Peyer's patch (tissue), 4 donors: Measurements from ENCODE around the gene TRPM3. TPM values are rescaled to one million over a fixed set of nuclear protein-coding genes. Genes with fewer than 3 reads are reported as not detected.

ENCODE experiments used
- DNase-seq, 3 donors: peaks; one replicate each; pipeline ENCODE4 v3.0.0-alpha.2; 2017 to 2019
- H3K27ac ChIP-seq, 4 donors: fragments of 200-600 bp; sonication (generic); one replicate each; pipeline ENCODE4 v1.5.1; 2016 to 2019
- H3K27me3 ChIP-seq, 2 donors: fragments of 200-600 bp; sonication (generic); one replicate each; pipeline ENCODE4 v1.5.1; 2019
- H3K36me3 ChIP-seq, 3 donors: fragments of 200-600 bp; sonication (generic); one replicate each; pipeline ENCODE4 v1.5.1; 2016 to 2019
- H3K4me1 ChIP-seq, 4 donors: fragments of 200-600 bp; sonication (generic); one replicate each; pipeline ENCODE4 v1.5.1; 2016 to 2019
- H3K4me3 ChIP-seq, 4 donors: fragments of 200-600 bp; sonication (generic); 1 replicate in 3 of 4; 2 replicates in 1 of 4; pipeline ENCODE4 v1.5.1; 2016 to 2019; ENCODE audit warnings: mild to moderate bottlenecking in 1 of 4
- H3K9me3 ChIP-seq, 4 donors: fragments of 200-600 bp; sonication (generic); one replicate each; pipeline ENCODE4 v1.5.1; 2016 to 2019; ENCODE audit warnings: mild to moderate bottlenecking in 1 of 4
- POLR2A ChIP-seq, 2 donors: fragments of 450-650 bp; IDR thresholded peaks; one replicate each; pipeline ENCODE4 v1.5.1; 2017; ENCODE audit warnings: antibody characterized with exemption in 2 of 2, mild to moderate bottlenecking in 2 of 2, moderate library complexity in 2 of 2
- total RNA-seq, 4 donors: library from RNA; depleted of rRNA; stranded (reverse); fragments of >200 nt; gene quantifications; one replicate each; pipeline ENCODE4 v1.1.0, GENCODE V29; 2016
- TF ChIP-seq, protein P1 (sequence below), 6 experiments: fragments of 450-650 bp in 4 of 6; fragments of 200-600 bp in 2 of 6; sonication (generic) in 1 of 6; IDR thresholded peaks; one replicate each; pipeline ENCODE4 v1.5.1; 2017 to 2019; ENCODE audit warnings: antibody characterized with exemption in 6 of 6, mild to moderate bottlenecking in 3 of 6, moderate library complexity in 1 of 6

The TRPM3 gene
- total RNA-seq, 4 donors from 2014 or later = 0.28 to 0.80 TPM; not detected in 2

DNA sequence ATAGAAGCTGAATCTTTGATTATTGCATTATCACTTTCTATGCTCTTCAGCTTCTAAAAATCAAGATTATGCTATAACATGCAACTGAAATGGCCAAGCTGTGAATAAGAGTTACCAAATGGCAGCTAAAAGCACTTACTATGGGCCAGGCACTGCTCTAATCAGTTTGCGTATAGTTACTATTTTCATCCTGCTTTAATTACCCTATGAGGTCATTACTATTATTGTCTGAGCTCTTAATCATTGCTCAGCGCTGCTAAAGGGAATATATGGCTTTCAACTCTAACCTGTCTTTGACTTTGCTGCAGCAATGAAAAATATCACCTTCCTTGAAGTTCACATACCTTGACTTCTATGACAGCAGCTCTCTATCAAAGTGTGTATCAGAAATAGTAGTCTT, 210.8 kb downstream of the TRPM3 start:
- no peak for DNase-seq
- TF ChIP-seq, protein P1, sequence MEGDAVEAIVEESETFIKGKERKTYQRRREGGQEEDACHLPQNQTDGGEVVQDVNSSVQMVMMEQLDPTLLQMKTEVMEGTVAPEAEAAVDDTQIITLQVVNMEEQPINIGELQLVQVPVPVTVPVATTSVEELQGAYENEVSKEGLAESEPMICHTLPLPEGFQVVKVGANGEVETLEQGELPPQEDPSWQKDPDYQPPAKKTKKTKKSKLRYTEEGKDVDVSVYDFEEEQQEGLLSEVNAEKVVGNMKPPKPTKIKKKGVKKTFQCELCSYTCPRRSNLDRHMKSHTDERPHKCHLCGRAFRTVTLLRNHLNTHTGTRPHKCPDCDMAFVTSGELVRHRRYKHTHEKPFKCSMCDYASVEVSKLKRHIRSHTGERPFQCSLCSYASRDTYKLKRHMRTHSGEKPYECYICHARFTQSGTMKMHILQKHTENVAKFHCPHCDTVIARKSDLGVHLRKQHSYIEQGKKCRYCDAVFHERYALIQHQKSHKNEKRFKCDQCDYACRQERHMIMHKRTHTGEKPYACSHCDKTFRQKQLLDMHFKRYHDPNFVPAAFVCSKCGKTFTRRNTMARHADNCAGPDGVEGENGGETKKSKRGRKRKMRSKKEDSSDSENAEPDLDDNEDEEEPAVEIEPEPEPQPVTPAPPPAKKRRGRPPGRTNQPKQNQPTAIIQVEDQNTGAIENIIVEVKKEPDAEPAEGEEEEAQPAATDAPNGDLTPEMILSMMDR (IDR thresholded peaks at IDR 0.05) = no peak
- no peak for TF ChIP-seq POLR2A (IDR thresholded peaks at IDR 0.05)
- no peaks in the 10 kb centered on the region for H3K9me3 ChIP-seq
- H3K4me3 ChIP-seq = no peak overlapping the region
- no peaks in the 10 kb centered on the region for H3K36me3 ChIP-seq
- H3K27ac ChIP-seq = no peak overlapping the region
- H3K27me3 ChIP-seq = no peaks in the 10 kb centered on the region
- no peaks in the 10 kb centered on the region for H3K4me1 ChIP-seq

DNA sequence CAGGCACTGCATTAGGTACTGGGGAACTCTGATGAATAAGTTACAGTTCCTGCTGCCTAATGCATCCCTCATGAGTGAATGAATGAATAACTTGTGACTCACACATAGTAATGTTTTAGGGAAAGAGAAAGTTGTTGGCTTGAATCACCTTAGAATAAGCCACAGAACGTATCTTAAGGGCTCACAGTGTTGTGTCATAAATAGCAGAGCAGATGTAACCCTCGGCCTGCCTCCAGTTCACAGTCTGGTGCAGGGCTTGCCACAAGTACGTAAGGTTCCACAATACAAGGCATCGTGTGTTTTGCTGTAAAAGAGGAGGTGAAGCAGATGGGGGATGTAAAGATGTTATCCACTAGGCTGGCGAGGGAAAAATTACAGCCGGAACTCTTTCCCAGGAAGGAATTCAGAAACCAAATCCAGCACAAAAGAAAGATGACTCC, 218.7 kb downstream of the TRPM3 start:
- no peaks in the 10 kb centered on the region for H3K4me1 ChIP-seq
- no peak for TF ChIP-seq POLR2A (IDR thresholded peaks at IDR 0.05)
- TF ChIP-seq, protein P1 (IDR thresholded peaks at IDR 0.05) = no peak
- no peak for DNase-seq
- no peak overlapping the region for H3K27ac ChIP-seq
- H3K27me3 ChIP-seq = no peaks in the 10 kb centered on the region
- H3K36me3 ChIP-seq = no peaks in the 10 kb centered on the region
- H3K9me3 ChIP-seq = no peaks in the 10 kb centered on the region
- H3K4me3 ChIP-seq = no peak overlapping the region

DNA sequence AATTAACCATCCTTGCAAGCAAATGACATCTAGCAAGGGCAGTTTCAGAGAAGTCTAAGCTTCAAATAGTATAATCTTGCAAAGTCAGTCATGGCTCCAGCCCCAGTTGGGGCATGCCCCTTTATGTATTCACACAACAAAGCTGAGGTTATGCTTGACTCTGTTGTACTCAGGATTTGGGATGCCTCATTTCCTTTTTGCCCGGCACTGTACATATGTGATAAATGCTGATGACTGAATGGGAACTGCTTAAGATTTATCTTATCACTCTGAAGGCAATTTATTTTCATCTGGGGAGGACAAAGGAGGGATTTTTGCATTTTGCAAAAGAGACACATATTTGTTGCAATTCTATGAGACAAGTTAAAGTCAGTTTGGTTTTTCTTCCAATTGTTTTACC, 219.2 kb downstream of the TRPM3 start:
- Histone ChIP-seq H3K4me3 (no peak overlapping the region), H3K9me3 (no peaks in the 10 kb centered on the region), H3K27me3 (no peaks in the 10 kb centered on the region), H3K27ac (no peak overlapping the region), H3K4me1 (no peaks in the 10 kb centered on the region), H3K36me3 (no peaks in the 10 kb centered on the region)
- no peak for DNase-seq
- no peak for TF ChIP-seq POLR2A (IDR thresholded peaks at IDR 0.05)
- TF ChIP-seq, protein P1 (IDR thresholded peaks at IDR 0.05) = no peak

DNA sequence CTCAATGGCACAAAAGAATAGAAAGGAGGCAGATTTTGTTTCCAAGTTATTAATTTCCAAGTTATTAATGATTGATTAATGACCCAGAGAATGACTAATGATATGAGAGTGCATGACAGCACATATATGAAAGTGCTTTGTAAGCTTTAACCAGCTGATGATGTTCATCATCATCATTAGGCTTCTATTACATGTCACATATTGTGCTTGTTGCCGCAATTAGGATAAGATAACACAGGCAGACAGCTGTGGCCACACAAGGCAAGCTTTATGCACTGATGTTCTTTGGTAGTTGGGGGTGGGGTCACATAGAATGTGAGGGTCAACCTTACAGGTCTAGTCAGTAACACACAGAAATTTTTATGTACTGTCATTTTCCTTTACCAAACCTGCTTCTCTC, 219.7 kb downstream of the TRPM3 start:
- H3K27me3 ChIP-seq = no peaks in the 10 kb centered on the region
- no peaks in the 10 kb centered on the region for H3K36me3 ChIP-seq
- no peaks in the 10 kb centered on the region for H3K4me1 ChIP-seq
- DNase-seq = no peak
- no peak for TF ChIP-seq POLR2A (IDR thresholded peaks at IDR 0.05)
- TF ChIP-seq, protein P1 (IDR thresholded peaks at IDR 0.05) = no peak
- no peak overlapping the region for H3K4me3 ChIP-seq
- no peaks in the 10 kb centered on the region for H3K9me3 ChIP-seq
- no peak overlapping the region for H3K27ac ChIP-seq

DNA sequence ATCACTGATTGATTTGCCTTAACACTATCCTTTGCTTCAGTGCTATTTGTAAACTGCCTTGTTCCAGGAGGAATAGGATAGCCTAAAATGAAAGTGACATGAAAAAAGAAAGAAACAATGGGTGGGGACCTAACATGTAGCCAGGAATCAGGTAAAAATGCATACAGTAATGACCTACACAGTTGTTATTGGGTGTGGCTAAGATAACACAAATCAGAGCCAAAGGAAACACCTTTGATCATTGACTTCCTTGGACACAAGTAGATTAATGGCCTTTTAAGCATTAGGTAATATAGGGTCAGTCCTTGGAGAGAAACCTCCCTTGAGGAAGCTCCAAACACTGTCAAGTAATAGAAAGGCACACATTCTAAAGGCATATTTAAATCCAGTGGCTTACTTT, 220.4 kb downstream of the TRPM3 start:
- no peak for DNase-seq
- Histone ChIP-seq H3K4me1 (no peaks in the 10 kb centered on the region), H3K27me3 (no peaks in the 10 kb centered on the region), H3K9me3 (no peaks in the 10 kb centered on the region), H3K4me3 (no peak overlapping the region), H3K27ac (no peak overlapping the region), H3K36me3 (no peaks in the 10 kb centered on the region)
- TF ChIP-seq, protein P1 (IDR thresholded peaks at IDR 0.05) = no peak
- TF ChIP-seq POLR2A (IDR thresholded peaks at IDR 0.05) = no peak

DNA sequence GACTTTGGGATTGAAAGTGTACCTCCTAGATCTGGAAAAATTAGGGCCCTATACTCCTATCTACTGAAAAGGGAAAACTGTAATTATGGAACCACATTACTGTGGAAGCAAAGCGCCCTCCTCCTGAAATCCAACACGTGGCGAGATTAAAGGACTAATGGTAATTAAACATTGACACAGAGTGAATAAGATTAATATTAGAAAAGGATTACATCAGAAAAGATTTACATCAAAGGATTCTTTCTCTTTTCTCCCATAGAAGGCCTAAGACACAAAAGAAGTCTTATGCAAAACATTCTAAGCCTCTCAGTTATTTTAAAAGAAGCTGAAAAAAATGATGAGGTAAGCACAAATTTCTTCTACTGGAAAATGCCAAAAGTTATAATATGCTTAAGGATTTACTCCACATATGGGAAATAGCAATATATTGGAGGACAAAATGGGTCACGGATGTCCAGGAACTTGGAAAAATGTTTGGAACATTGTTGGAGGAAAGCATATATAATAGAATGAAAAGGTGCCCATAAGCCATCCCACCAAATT, 227.8 kb downstream of the TRPM3 start:
- H3K4me3 ChIP-seq = no peak overlapping the region
- DNase-seq = no peak
- no peak overlapping the region for H3K27ac ChIP-seq
- H3K4me1 ChIP-seq = no peaks in the 10 kb centered on the region
- TF ChIP-seq, protein P1 (IDR thresholded peaks at IDR 0.05) = no peak
- no peak for TF ChIP-seq POLR2A (IDR thresholded peaks at IDR 0.05)
- H3K36me3 ChIP-seq = no peaks in the 10 kb centered on the region
- H3K9me3 ChIP-seq = no peaks in the 10 kb centered on the region
- H3K27me3 ChIP-seq = no peaks in the 10 kb centered on the region
